ENCODE results near the gene UAP1L1. TPM values are rescaled to one million over a fixed set of nuclear protein-coding genes. Genes with fewer than 3 reads are reported as not detected.
"Not testable (repeated sequence)": the region's sequence is repeated elsewhere in the genome, so short reads cannot be mapped to it uniquely, and the experiment has no call there.

Gene UAP1L1
- total RNA-seq, 1 donor from 2014 or later: 2.1 TPM

GRCh38 chr9:137114220-137114612 lies 36.9 kb downstream of the UAP1L1 start:
- DNase-seq (ENCODE audit: low read depth): no peak
- H3K4me3 ChIP-seq (ENCODE audit: low read depth, low read length): peak overlapping the region; percentile 64
- TF ChIP-seq CTCF (conservative IDR thresholded peaks at IDR 0.05; ENCODE audit: low read depth, low read length): no peak

GRCh38 chr9:137114613-137115393 lies 37.5 kb downstream of the UAP1L1 start, which contains the start of gene DPP7:
Gene DPP7 (minus strand): TSS chr9:137114733. CDS start chr9:137114713, 20 bp downstream.
- no peak for DNase-seq (ENCODE audit: low read depth)

GRCh38 chr9:137115394-137116026 lies 38.2 kb downstream of the UAP1L1 start:
- peak overlapping the region; percentile 64 for H3K4me3 ChIP-seq (ENCODE audit: low read depth, low read length)
- no peak for DNase-seq (ENCODE audit: low read depth)
- TF ChIP-seq CTCF (conservative IDR thresholded peaks at IDR 0.05; ENCODE audit: low read depth, low read length): no peak

More at GRCh38 chr9:137114613-137115393, 37.5 kb downstream of the UAP1L1 start, which contains the start of gene DPP7:
- TF ChIP-seq CTCF (conservative IDR thresholded peaks at IDR 0.05; ENCODE audit: low read depth, low read length): no peak
- H3K4me3 ChIP-seq (ENCODE audit: low read depth, low read length): peak within 1 kb of the TSS; percentile 64

- TF ChIP-seq CTCF (conservative IDR thresholded peaks at IDR 0.05; ENCODE audit: low read depth, low read length): no peak
- no peak for DNase-seq (ENCODE audit: low read depth)
- no peak overlapping the region for H3K4me3 ChIP-seq (ENCODE audit: low read depth, low read length)
Observed at GRCh38 chr9:137116027-137116507, 38.8 kb downstream of the UAP1L1 start.

GRCh38 chr9:137116728-137117127 lies 39.4 kb downstream of the UAP1L1 start:
- no peak for DNase-seq (ENCODE audit: low read depth)
- H3K4me3 ChIP-seq (ENCODE audit: low read depth, low read length): no peak overlapping the region
- TF ChIP-seq CTCF (conservative IDR thresholded peaks at IDR 0.05; ENCODE audit: low read depth, low read length): no peak

- DNase-seq (ENCODE audit: low read depth): no peak
- TF ChIP-seq CTCF (conservative IDR thresholded peaks at IDR 0.05; ENCODE audit: low read depth, low read length): no peak
- no peak overlapping the region for H3K4me3 ChIP-seq (ENCODE audit: low read depth, low read length)
Observed at GRCh38 chr9:137117269-137117731, 40.0 kb downstream of the UAP1L1 start.

GRCh38 chr9:137118092-137118603 lies 40.8 kb downstream of the UAP1L1 start:
- not testable (repeated sequence) for DNase-seq (ENCODE audit: low read depth); H3K4me3 ChIP-seq (ENCODE audit: low read depth, low read length)

GRCh38 chr9:137121927-137122795 lies 44.8 kb downstream of the UAP1L1 start:
- not testable (repeated sequence) for DNase-seq (ENCODE audit: low read depth); H3K4me3 ChIP-seq (ENCODE audit: low read depth, low read length)

GRCh38 chr9:137122796-137123467 lies 45.6 kb downstream of the UAP1L1 start:
- not testable (repeated sequence) for DNase-seq (ENCODE audit: low read depth); H3K4me3 ChIP-seq (ENCODE audit: low read depth, low read length)
